GM19463 (cell line): Measurements from ENCODE around the gene ENTREP3.

ENCODE experiments used
- ATAC-seq: cut with Tn5 transposase; IDR thresholded peaks from one replicate; pipeline ENCODE4 v1.9.1; 2021; ENCODE audit warnings: mild to moderate bottlenecking, moderate library complexity; ENCODE audit not compliant: unreplicated experiment

ENTREP3 gene

GRCh38 chr1:155202731-155203515 is 52.4 kb downstream of the ENTREP3 start:
- no peak for ATAC-seq

GRCh38 chr1:155202198-155202597 is 53.1 kb downstream of the ENTREP3 start:
- ATAC-seq: no peak

DNA sequence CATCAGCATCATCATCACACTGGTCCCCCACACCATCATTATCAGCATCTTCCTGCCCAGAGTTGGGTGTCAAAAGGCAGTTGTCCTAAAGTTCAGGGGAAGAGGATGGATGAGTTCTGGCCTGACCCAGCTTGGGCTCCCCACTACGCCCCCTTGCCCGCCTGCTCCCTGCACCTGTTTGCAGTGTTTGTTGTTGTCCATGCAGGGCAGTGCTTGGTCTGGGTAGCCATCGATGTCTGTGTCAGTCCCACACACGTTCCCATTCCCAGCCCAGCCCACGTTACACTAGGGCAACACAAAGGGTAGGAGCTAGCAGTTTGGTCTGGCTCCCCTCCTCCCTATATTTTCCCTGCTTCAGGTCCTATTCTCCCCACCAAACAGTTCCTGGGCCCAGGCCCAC is 54.4 kb downstream of the ENTREP3 start:
- ATAC-seq: no peak

- no peak for ATAC-seq
Measured at GRCh38 chr1:155199792-155200191, 55.5 kb downstream of the ENTREP3 start.

DNA sequence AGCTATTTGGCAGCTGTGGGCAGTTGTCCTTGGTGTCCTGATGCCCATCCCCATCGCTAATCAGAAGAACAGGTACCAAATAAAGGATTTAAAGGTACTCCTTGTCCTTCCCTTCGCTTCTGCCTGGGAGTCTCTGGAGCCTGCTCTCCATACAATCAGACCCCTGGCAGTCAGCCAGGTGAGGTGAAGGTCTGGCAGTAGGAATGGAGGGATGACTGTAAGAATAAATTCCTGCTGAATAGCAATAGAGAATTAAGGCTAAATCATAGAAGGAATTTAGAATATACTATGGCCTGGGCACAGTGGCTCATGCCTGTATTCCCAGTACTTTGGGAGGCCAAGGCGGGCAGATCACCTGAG is 56.8 kb downstream of the ENTREP3 start:
- ATAC-seq: no peak

- no peak for ATAC-seq
Measured at GRCh38 chr1:155197901-155198546, 57.3 kb downstream of the ENTREP3 start.
